ENCODE results near the gene TRIM29.

GRCh38 chr11:120136356-120136755 is 1.6 kb downstream of the TRIM29 start:
- TF ChIP-seq CTCF (conservative IDR thresholded peaks at IDR 0.05 in 1 of 2, IDR thresholded peaks at IDR 0.05 in 1 of 2; ENCODE audit: low read depth in 1 of 2, low read length in 2 of 2) (no peak), EZH2 (IDR thresholded peaks at IDR 0.05; ENCODE audit: low read length, missing control alignments) (no peak)
